DMS 273 treated with DMSO at 0.1 percent for 48 hours (cell line): ENCODE measurements around the gene MT1H.
A peak's percentile ranks its signal among the peaks of the same experiment; 100 is the strongest.
"Not testable (repeated sequence)": the region's sequence is repeated elsewhere in the genome, so short reads cannot be mapped to it uniquely, and the experiment has no call there.

Experiments used
- DNase-seq: peaks from one replicate; lab custom pipeline; 2025; lab: John Stamatoyannopoulos, UW

The MT1H gene

DNA sequence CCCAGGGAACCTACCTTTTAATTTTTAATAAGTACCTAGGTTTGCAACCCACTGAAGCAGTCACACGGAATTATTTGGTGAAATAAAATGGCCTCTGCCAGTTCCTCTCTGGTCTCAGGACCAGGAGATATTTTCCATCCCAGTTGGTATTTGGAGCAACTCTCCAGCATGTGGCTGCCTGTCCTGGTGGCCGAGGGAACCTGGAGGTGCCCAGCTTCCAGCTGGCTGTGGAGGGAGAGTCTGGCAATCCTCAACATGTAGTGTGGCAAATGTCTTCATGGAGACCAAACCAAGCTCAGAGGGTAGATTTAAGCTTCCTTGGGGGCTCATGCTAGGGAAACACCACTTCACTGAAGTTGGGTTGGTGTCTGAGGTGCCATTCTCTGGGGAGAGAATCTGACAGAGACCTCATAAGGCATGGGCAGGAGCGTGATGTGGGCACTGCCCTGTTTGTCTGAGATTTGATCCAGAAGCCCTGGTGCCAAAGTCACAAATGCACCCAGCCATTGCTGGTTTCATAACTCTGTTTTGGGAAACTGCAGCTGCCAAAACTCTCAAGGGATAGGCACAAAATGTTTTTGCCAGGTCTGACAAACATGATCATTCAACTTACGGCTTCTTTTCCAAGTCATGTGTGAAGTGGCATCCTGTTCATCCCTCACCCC is 15.4 kb downstream of the MT1H start:
- DNase-seq = no peak

DNA sequence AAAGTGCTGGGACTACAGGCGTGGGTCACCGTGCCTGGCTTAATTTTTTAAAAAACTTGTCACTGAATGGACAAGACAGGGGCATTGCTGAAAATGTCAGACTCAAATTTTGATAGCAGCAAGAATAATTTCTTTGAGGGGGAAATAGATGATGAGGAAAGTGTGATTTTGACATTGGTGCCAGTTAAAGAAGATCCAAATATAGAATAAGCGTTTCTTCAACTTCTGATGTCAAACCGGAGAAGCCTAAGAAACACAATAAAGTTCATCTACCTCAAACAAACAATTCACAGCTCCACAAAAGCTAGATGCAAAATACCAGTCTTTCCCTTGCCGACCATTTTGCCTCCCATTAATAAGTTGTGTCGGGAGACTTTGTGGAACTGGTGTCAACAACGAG is 17.1 kb downstream of the MT1H start:
- no peak for DNase-seq

DNA sequence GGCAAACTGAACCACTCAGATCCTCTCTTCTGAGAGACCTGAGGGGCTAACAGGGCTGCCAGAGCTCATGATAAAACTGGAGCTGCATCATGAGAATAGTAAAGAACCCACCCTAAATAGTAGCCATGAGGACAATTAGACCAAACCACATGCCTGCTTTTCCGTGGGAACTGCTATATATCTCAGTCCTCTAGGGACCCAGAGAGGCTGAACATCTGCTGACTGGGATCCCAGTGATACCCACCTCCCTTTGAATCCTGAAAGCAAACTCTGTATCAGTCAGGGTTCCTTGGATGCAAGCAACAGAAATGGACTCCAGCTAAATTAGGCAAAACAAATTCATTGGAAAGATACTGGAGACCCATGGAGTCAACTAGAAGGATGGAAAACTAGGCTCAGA is 19.1 kb downstream of the MT1H start:
- peak; percentile 19 for DNase-seq

DNA sequence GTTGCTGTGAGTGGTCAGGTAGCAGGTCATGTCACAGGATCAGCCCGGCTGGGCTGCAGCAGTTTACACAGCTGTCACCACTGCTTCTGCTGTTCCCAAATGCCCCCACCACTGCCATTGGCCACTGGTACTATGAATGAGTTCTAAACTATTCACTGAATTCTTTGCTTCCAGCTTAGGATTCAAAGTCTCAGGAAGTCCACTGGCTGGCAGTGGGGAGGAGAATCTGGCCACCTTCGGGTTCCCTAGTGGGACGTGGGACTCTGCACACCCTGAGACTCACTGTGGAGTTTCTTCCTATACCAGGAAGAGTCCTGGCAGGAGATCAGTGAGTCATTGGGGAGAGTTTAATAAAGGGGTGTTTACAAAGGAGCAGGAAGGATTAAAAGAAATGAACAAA is 19.6 kb downstream of the MT1H start:
- DNase-seq = no peak

DNA sequence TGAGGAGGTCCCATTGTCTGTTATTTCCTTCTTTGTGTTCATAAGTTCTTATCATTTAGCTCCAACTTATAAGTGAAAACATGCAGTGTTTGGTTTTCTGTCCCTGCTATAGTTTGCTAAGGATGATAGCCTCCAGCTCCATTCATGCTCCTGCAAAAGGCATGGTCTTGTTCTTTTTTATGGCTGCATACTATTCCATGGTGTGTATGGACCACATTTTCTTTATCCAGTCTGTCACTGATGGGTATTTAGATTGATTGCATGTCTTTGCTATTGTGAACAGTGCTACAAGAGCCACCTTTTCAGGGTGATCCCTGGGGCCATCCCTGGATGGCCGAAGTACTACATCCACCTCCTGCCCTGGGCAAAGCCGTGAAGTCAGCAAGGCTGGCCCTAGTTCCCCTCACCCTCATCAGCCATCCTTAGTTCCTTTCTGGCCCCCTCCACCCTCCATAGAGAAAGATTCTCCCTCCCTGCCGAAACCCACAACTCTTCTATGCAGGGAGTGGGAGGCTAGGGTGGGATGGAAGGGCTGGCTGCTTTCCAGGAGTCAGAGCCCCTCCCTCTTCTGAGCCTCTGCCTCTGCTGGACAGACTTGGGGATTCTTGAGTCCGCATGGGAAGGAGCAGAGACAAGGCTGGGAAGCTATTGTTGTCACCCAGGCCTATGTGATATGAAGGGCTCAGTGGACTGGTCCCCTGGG is 21.0 kb downstream of the MT1H start:
- DNase-seq = no peak

DNA sequence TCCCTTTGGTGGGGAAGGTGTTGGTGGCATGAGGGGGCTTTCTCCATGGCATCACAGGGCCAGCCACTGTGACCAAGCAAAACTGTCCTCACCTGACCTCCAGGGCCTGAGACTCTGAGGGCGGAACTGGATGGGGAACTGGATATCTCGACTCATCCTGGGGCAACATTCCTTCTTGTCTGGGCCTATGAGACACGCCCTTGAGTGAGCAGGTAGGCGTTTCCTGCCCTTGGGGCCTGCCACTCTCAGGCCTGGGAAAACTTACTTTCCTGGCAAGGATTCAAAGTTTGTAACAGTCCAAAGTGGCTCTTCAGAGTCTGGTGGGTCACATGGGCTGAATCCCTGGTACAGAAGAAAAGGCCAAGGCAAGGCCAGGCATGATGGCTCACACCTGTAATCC is 22.3 kb downstream of the MT1H start:
- no peak for DNase-seq

DNA sequence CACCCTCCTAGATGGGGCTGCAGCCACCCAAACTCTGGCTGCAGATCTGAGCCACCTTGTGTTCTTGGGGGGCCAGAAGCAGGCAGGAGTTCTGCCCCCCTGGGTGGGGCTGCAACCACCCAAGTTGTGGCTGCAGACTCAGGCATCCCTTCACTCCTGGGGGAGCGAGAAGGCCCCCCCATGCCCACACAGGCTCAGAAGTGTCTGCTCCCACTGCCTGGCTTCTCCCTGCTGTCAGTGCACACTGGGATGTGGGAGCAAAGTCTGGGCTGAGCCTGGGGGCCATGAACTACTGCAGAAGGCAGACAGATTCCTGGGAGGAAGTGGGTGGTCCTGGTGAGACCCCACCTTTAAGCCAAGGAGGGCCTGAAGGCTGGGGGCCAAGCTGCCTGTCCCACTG is 25.6 kb downstream of the MT1H start:
- DNase-seq = no peak

DNA sequence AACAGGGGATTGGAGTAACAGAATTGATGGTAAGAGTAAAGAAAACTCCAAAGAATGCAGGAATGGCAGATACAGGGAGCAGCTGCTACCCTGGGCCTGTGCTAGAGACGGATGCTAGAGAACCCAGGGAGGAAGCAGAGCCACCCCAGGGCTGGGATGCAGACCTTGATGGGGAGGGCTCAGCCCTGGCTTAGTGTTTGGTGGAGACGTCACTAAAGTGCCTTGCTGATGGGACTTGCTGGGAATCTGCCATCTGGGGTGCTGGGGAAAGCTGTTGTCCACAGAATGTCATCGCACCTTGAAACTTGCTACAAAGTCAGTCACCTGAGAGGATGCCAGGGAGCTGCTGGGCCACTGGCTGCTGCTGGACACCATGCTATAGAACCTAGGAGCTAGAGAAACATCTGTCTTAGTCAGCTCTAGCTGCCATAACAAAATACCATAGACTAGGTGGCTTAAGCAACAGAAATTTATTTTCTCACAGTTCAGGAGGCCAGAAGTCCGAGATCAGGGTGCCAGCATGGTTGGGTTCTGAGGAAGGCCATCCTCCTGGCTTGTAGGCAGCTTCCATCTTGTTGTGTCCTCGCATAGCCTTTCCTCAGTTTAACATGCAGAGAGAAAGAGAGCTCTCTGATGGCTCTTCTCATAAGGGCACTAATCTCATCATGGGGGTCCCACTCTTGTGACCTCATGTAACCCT is 28.0 kb downstream of the MT1H start:
- no peak for DNase-seq

DNA sequence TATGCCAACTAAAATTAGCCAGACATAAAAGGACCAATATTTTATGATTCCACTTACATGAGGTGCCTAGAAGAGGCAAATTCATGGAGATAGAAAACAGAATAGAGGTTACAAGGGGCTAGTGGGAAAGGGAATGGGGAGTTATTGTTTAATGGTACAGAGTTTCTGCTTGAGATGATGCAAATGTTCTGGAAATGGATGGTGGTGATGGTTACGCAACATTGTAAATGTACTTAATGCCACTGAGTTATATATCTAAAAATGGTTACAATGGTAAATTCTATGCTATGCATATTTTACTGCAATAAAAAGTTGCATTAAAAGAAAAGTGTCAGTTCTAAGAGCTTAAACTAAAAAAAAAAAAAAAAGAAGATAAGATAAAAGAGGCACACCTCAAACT is 30.6 kb downstream of the MT1H start:
- DNase-seq = no peak

DNA sequence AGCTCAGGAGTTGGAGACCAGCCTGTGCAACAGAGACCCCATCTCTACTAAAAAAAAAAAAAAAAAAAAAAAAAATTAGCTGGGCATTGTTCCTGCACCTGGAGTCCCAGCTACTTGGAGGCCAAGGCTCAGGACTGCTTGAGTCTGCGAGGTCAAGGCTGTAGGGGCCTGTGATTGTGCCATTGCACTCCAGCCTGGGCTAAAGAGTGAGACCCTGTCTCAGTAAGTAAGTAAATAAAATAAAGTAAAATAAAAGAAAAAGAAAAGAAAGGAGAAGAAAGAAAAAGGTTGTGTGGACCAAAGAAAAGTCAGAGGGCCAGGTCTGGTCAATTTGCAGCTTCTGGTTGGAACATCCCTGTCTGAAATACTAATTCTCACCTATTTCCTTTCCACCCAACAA is 31.0 kb downstream of the MT1H start:
- DNase-seq = no peak

DNA sequence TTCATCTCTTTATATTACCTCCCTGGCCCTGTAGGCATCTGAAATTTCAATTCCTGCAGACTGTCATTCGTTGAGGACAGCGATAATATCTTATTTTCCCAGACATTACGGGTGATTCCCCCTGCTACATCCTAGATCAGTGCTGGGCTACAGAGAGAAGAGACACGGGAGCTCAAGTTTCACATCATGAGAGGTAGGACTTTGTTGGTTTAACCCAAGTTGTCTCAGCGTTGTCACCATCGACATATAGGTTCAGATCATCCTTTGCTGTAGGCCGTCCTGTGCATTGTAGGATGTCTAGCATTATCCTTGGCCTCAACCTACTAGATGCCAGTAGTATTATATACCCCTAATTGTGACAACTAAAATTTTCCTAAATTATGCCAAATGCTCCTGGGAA is 31.9 kb downstream of the MT1H start:
- DNase-seq = no peak

DNA sequence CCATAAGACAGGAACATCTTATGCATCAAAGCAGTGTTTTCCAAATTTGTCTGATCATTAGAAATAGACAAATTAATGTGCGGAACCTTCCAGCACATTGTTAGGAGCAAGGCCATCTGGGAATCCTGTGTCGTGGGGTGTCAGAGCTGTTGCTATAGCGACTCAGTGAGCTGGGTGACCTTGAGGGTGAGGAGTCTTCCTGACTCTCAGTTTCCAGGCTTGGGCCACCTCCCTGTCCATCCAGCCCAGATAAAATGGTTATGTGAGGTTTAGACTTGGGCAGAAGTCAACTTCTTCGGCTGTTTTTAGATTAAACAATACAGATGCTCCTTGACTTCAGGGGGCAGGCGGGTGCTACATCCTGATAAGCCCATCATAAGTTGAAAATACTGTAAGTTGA is 33.2 kb downstream of the MT1H start:
- DNase-seq = no peak

DNA sequence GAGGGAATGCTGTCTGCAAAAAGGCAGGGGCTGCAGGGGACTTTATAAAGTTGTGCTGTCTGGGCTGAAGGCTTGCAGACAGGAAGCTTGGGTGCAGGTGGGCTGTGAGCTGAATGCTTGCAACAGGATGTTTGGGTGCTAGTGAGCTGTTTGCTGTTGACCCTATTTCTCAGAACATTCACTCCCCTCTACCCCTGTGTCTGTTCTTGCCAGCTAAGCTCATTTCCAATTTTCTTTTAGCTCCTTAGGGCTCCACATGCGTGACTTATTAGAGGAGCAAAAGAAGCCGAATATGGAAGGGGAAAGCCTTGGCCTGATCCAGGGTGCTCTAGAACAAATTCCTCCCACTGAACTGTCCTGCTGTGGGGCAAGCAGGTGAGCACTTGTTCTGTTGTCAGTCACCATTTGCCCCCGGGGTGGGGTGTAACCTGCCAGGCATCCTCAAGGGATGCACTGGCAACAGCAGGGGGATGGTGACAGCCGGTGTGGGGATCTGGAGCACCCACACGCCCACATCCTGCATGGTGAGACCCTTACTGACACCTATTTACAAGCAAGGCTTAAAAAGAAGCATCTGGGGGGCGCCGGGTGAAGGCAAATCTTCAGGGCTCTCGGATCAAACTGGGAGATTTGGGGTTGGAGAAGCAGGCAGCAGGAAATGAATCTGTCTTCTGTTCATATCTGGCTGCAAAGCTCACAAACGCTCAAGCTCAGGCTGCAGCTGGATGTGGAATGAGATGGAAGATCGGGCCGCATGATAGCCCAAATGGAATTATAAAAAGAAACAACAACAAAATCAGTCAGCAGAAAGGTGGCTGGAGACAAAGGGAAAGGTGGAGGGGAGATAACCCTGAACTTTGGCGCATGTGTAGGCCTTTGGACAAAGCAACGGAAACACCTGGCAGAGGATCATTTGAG is 39.2 kb downstream of the MT1H start:
- DNase-seq = no peak

DNA sequence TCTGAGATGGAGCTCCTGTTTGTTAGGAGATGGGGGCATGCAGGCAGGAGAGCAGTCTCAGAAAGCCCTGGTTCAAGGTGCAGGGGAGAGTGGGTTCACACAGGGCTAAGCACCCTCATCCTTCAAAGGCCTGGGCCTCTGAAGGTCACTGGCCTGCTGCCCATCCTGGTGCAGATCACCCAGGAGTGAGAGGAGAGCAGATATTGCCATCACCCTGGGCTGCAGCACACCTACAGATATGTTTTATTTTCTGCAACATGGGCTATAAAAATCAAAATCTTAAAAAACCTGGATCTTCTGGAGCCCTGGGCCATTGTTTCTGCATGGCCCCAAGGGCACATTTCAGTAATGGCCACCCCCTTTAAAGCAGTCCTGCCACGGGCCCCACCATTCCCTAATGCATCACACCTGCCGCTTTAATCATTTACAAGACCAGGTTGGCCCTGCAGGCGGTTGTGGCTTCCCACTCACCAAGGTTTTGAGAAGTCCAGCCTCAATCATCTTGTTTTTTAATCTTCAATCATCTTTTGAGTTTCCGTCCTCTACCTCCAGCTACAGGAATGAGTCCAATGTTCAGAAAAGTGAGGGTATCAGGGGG is 39.9 kb downstream of the MT1H start:
- no peak for DNase-seq

DNA sequence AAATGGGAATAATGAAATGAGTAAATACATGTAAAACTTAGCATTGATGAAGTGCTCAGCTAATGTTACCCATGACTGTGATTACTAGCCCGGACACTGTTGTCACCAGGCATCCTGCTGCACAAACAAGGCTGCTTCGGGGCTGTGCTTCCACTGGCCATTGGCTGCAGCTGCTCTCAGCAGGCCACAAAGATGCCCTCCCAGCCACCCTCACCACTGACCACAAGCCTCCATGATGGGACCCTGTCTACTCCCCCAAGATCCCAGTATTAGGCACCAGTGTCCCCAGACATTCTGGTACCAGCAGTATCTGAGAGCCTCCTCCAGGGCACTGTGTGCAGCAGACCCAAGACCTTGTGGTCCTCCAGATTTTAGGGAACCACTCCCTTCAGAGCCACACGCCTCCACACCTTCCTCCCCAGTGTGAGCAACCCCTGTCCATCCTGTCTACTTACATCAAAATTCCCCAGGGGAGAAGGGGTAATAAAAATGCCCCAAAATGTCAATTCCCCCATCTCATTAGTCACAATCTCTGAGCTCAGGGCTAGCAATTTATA is 40.6 kb downstream of the MT1H start:
- DNase-seq = no peak

DNA sequence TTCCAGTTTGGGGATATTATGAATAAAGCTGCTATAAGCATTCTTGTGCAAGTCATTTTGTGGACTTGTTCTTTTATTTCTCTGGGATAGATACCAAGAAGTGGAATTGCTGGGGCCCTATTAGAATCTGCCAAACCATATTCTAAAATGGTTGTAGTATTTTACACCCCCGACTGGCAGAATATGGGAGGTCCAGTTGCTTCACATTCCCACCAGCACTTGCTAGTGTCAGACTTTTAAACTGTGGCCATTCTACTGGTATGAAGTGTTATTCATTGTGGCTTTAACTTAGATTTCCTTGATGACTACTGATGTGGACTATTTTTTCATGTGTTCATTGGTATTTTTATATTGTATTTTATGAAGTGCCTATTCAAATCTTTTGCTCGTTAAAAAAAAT is 42.2 kb downstream of the MT1H start:
- DNase-seq = no peak

DNA sequence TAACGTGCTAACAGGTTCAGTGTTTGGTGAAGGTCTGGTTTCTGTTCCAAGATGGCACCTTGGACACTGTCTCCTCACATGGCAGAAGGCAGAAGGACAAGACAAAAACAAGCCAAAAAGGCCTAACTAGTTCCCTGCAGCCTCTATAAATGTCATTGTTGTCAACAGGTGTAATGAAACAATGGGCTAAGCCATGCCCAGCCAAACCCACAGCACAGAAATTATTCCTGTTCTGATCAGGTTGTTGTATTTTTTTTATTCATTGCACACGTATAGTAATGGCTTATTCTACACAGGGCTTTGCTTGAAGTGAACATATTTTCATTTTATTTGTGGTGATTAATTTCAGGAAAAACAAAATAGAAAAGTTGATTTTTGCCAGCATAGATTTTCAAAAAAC is 44.2 kb downstream of the MT1H start:
- no peak for DNase-seq

DNA sequence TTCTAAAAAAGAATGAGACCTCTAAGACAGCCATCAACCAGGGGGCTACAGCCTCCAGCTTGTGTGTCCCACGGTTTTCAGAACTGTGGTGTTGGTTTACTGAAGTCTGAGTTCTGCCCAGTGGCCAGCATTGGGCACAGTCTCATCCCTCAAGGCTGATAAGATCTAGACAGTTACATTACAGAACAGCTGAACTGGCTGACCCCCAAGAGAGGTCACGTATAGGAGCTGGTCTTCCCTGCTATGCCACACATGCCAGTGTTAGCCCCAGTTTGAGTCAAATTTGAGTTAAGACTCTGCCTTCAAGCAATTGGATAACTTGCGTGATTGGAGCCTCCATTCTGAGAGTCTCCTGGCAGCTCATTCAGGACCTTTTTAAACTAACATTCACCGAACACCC is 45.5 kb downstream of the MT1H start:
- DNase-seq = no peak

DNA sequence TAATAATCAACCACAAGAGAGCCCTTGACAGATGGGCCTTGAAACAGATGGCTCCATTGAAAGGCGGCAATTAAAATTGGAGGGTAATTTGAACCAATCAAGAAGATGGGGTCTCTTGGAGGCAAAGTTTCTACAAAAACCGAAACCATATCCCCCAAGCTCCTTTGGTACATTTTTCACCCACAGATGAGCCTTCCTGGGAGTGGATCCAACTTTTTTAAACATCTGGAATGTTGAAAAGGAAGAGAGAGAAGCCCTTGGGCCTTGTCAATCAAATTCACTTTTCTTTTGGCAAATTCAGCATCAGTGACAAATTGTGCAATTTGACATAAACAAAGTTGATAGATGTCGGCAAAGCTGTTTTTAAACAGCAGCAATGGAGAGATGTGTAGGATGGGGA is 47.1 kb downstream of the MT1H start:
- DNase-seq = peak; percentile 67

DNA sequence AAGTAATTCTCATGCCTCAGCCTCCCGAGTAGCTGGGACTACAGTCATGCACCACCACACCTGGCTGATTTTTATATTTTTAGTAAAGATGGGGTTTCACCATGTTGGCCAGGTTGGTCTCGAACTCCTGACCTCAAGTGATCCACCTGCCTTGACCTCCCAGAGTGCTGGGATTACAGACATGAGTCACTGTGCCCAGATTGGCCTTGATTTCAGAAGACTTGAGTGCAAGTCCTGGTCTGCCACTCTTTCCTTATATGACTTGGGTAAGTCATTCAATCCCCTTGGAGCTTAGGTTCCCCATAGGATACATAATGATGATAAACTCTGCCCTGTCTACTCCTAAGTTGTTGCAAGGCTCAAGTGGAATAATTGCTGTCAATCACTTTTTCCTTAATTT is 47.9 kb downstream of the MT1H start:
- DNase-seq = not testable (repeated sequence)
